NCI-H1105 treated with DMSO at 0.1 percent for 48 hours (cell line): ENCODE measurements around the gene FSTL4.

Experiments used
- DNase-seq: peaks from one replicate; lab custom pipeline; 2025; lab: John Stamatoyannopoulos, UW

Gene FSTL4

DNA sequence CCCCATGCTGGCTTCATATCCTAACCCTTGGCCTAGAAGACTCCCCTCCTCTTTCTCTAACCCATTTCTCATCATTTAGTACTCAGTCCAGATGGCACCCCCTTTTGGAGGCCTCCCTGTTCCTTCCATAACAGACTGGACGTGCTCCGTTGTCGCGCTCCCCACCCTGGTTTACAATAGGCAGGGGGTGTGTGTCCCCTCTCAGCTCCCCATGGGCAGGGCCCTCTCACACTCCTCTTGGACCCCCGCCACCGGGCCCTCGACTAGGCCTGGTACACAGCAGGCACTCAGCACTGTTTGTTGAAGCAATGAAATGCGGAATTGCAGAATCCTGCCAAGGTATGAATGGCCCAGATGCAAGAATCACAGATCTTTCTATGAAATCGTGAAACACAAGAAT, 227.4 kb downstream of the FSTL4 start:
- DNase-seq = no peak

DNA sequence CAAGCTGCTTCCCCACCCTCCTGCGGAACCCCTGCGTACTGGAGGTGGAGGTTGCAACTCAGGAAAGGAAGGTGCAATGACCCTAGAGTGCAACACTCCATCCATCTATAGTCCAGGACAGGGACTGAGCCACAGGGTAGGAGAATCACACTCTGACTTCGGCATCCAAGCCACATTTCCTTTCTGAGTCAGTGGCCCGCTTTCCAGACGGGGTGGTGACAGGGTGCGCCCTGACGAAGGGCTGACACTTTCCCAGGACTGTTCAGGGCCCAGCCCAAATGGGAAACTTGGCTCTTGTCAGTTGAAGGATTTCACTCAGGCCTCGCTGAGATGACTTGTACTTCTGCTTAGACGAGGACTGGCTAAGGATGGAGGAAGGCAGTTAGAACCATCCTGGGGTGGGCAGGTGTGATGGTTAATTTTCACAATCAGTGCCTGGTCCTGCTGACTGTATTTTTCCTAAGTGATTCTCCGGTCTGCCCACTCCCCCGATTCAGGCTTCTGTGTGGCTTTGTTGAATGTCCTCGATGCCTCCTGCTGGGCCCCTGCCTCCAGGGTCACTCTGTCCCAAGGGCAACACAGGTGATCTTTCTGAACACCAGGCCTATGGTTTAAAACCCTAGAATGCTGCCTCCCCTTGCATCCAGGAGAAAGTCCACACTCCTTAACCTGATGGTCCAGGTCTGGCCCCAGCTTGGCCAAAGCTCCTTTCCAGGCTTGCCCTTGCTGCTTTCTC, 228.1 kb downstream of the FSTL4 start:
- DNase-seq = no peak

GRCh38 chr5:133383580-133383939, 228.8 kb downstream of the FSTL4 start:
- DNase-seq = no peak

DNA sequence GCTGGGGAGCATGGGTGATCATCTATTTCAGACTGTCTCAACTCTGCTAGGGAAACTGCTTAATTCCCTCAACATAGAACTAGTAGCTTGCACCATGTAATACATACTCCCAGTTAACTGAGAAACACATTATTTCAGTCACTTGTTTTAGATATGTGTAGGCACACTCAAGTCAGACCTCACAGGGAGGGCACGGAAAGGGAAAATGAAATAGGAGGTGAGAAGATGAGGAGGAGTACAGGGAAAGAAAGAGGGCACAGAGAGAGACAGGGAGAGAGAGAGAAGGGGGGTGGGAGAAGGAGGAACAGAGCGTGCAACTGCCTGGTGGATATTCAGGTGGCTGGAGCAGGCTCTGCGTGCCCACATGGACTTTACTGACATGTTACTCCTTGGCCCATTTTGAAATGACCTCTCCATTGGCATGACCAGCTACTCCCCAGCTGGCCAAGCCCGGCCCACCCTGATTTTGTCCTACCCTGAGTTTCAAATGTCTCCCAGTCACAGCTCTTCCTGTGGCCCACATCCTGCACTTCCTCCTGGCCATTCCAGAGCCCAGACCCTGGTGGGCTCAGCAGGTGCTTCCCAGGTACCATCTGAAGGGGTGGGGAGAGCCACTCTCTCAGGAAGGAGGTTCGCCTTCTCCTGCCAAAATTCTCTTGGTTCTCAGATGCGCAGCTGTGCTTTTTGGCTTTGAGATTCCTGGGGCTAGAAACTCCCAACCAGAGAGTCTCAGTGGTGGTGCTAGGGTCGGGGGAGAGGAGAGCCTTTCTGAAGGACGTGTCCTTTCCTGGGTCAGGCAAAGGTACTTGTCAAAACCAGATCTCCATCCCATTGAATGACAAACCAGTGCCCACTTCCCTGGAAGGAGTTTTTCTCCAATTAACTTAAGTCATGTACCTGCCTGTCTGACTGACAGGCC, 229.4 kb downstream of the FSTL4 start:
- no peak for DNase-seq

DNA sequence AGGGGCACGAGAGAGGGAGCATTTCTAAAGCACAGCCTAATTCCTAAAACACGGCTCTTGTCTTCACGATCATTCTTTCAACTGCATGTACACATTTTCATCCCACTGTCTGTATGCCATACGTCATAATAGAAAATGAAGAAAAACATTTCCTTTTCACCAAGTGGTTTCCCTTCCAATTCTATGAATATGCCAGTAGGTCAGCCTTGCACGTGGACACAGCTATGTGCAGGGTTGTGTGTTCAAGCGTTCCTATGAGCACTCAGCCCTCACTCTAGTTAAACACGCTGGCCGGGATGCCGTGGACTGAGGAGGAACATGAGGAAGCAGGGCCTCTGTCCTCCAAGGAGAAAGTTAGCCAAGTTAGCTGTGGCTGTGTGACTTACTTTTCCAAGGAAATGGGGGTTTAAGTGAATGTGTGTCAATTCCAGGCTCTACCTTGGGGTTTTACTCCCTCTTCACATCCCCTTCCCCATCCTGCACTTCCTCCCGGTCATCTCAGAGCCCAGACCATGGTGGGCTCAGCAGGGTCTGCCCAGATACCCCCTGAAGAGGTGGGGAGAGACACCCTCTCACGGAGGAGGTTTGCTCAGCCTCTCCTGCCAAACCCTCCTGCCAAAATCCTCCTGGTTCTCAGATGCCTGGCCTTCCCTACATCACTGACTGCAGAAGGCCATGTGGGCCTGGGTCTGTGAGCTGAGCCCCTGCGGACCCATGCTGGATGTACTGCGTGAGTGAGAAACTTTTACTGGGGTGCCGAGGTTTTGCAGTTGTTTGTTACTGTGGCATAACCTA, 230.6 kb downstream of the FSTL4 start:
- no peak for DNase-seq

DNA sequence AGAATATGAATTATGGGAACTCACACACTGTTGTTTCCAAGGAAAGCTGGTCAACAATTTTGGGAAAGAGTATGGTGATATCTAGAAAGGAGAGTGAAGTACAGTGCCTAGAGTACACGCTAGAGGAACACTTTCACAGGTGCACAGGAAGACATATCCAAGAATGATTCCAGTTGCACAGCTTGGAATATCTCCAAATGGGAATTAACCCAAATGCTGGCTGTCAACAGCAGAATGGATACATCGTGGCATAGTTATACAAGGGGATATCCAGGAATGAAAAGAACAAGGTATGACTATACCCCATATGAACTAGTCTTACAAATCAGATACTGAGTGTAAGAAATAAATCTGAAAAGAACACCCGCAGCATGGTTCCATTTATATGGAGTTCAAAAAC, 231.3 kb downstream of the FSTL4 start:
- DNase-seq = no peak

GRCh38 chr5:133377736-133378135, 234.6 kb downstream of the FSTL4 start:
- no peak for DNase-seq

DNA sequence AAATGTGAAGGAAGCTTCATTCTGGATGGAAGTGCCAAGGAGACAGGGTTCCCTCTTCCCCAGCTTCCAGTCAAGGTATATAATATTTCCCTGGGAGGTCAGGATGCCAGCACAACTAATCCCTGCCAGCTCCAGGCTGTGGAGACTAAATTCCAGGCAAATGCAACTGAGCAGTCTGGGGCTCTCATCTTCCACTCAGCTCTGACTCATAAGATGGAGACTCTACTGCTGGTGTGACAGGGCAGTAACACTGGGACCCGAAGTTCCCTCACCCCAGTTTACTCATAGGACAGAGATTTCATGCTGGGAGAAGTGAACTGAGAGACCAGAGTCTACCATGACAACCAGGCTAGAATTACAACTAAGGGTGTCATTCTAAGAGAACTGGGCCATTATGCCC, 235.4 kb downstream of the FSTL4 start:
- DNase-seq = no peak

- no peak for DNase-seq
These were observed 239.0 kb downstream of the FSTL4 start for GRCh38 chr5:133373121-133373870.

- DNase-seq = no peak
These were observed 239.9 kb downstream of the FSTL4 start for GRCh38 chr5:133372293-133372937.

DNA sequence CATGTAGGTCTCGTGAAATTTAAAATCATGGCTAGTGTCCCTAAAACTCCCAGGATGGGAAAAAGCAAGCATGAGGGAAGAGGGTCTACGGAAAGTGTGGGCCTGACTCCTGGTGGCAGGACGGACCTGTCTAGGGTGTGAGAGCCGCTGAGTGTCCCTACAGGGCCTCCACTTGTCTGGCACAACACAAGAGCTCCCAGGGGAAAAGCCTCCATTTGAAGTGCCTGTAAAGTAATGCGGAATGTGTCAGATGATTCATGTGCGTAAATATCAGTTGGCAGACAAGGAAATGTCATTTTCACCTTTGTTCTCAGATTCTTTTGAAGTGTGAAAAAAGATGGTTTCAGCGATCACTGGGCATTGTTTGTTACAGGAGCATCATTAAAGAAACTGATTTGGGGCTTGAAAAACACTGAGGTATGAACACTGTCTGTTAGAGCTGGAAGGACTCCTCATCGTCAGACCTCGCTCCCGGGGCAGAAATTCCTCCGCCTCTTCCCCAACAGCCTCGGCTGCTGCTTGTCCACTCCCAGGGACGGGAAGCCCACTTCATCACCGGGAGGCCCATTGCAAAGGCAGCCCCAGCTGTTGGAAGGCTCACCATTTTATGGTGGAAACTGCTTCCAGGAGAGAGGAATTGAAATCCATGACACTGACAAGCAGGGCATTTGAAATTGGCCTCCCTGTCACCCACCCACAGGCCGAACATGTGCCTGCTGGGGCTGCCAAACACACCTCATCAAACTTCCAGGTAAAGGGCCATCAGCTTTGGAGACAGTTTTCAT, 240.8 kb downstream of the FSTL4 start:
- DNase-seq = no peak

- DNase-seq = no peak
These were observed 241.4 kb downstream of the FSTL4 start for GRCh38 chr5:133370904-133371303.

DNA sequence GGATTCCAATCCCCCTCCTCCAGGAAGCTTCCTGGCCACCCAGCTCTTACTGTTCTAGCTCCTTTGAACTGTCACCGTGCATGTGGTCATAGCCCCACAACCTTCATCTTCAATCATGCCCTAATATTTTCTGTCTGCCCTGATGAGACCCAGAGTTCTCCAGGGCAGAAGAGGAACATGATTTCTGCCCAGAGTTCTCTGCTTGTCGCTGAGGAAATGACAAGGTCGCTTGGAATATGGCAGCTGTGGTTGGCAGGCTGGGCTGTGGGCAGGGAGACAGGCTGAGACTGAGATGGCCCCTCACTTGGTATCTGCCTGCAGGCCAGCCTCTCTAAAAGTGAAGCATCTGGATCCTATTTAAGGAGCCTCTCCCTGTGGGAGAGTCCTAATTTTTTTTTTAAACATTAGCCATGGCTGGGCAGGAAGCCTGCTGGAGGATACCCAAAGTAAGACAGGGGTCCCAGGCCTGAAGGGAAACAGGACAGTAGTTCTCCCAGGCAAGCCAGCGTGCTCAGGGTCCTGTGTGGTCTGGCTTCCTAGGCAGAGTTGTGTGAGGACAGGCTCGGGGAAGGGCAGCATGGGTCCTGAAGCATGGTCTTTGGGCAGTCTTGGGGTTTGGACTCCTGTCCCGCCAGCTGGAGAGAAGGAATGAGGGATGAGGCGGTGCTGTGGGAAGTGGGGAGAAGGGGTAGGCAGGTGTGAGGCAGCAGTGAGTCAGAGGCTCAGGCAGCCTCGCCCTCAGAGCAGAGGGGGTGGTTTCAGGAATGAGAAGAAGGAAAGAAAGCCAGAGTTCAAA, 242.1 kb downstream of the FSTL4 start:
- DNase-seq = no peak

DNA sequence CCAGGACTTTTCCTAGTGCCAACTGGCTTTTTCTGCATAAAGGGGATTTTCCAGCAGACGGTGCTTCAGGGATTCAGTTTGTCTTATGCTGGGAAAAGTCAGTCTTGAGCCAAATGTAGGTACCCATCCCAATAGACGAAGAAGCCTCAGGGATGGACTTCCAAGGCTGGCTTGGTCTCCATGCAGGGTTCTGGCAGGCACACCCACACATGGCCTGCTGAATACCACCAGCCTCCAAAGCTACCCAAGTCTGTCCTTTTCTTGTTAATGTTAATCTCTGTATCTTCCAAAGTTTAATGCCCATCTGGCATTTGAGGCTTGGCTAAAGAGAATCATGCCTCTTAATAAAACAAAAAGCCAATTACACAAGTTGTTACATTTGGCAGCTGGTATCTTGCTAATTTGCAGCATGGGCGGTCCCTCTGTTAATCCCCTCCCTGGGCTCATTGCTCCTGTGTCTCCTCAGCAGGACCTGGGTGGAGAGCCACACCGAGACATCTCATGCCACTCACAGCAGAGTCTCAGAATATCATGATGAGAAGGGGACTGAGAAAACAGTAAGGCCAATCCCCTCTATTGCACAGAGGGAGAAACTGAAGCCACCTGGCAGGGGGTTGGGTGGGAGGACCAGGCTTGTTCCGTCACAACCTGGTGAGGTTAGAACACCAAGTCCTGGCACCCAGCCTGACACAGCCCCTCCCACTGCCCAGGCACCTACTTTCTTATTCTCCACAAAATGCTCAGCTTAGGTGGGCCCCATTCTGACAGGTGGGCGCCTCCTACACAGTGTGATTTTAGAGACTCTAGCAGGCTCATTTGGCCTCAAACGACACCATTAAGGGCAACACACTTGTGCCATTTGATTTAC, 243.2 kb downstream of the FSTL4 start:
- no peak for DNase-seq

GRCh38 chr5:133367984-133368383, 244.4 kb downstream of the FSTL4 start:
- DNase-seq = no peak

GRCh38 chr5:133367071-133367786, 245.1 kb downstream of the FSTL4 start:
- no peak for DNase-seq

GRCh38 chr5:133366438-133366837, 245.9 kb downstream of the FSTL4 start:
- no peak for DNase-seq

DNA sequence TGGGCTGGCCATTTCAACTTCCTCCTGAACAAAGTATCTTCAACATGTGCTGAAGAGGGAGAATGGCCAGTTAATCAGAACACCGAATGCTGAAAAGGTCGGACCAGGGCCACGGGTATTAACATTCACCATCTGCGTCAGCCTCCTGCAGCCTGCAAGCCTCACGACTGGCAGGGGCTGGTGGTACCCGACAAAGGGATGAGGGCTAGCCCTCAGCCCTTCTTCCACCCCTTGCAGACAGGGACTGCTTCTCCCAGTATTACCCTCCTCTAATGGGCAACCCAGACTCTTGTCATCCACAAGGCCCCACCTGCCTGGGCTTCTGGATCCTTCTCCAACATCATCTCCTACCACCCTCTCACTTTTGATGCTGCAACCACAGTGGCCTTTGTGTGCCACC, 246.6 kb downstream of the FSTL4 start:
- DNase-seq = no peak
